ENCODE measurements around the gene ARHGEF17.

Gene ARHGEF17

DNA sequence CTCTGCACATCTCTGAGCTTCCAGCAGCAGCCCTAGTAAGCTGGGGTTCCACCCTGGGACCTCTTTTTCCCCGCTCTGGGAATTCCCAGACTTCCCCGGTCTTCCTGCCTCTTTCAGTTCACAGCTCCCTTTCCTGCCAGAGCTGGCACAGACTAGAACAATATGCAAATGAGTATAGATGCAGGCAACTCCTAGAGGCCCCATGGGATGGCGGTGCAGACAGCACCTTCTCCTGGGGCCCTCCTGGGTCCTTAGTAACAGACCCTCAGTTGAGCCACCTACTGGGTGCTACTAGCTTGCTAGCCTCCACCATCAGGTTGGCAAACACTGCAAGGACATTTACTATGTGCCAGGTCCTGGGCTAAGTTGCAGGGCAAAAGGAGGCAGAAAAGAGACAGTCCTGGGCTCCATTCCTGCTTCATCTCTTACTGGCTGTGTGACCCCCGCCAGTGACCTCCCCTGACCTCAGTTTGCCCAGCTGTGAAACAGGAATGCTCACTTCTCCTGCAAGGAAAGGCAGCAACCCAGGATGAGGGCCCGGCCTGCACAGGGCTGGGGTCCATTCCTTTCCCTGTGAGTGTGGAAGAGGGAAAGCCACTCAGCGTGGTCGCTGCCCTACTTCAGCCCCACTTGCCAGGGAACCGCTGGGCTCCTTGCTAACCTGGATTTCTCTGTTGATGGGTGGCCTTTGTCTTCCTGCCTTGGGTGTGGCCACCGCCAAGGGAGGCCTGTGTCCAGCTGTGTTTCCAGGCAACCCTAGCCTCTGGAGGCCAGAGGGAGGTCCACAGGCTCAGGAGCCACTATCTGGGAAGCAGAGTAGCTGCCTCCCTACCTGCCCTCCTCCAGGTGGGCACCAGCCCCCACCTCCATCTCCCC is 75.4 kb downstream of the ARHGEF17 start:
- in situ Hi-C loops (cut with MboI; ENCODE audit: low pct_unique_long_range_greater_than_20kb, low sequenced_read_pairs, unreplicated experiment), result no loop called here
- TF ChIP-seq, protein P1, sequence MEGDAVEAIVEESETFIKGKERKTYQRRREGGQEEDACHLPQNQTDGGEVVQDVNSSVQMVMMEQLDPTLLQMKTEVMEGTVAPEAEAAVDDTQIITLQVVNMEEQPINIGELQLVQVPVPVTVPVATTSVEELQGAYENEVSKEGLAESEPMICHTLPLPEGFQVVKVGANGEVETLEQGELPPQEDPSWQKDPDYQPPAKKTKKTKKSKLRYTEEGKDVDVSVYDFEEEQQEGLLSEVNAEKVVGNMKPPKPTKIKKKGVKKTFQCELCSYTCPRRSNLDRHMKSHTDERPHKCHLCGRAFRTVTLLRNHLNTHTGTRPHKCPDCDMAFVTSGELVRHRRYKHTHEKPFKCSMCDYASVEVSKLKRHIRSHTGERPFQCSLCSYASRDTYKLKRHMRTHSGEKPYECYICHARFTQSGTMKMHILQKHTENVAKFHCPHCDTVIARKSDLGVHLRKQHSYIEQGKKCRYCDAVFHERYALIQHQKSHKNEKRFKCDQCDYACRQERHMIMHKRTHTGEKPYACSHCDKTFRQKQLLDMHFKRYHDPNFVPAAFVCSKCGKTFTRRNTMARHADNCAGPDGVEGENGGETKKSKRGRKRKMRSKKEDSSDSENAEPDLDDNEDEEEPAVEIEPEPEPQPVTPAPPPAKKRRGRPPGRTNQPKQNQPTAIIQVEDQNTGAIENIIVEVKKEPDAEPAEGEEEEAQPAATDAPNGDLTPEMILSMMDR (IDR thresholded peaks at IDR 0.05; ENCODE audit: extremely low read depth, insufficient read depth, missing control alignments), result no peak
- DNase-seq (ENCODE audit: low spot score), result no peak

DNA sequence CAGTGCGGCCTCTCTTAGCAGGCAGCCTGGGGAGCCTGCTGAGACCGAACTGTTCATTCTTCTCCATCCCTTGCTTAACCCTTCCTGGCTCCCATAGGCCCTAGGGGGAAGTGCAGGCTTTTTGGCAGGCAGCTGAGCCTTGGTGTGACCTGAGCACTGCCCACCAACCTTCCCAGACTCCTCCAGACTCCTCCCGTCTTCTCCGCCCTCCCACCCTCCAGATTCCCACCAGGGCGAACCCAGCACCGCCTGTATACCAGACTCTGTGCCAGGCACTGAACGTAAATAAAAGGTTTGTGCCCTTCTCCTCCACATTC is 76.0 kb downstream of the ARHGEF17 start:
- TF ChIP-seq, protein P1 (IDR thresholded peaks at IDR 0.05; ENCODE audit: extremely low read depth, insufficient read depth, missing control alignments), result no peak
- in situ Hi-C loops (cut with MboI; ENCODE audit: low pct_unique_long_range_greater_than_20kb, low sequenced_read_pairs, unreplicated experiment), result no loop called here
- DNase-seq (ENCODE audit: low spot score), result no peak

- DNase-seq (ENCODE audit: low spot score), result no peak
- TF ChIP-seq, protein P1 (IDR thresholded peaks at IDR 0.05; ENCODE audit: extremely low read depth, insufficient read depth, missing control alignments), result no peak
- in situ Hi-C loops (cut with MboI; ENCODE audit: low pct_unique_long_range_greater_than_20kb, low sequenced_read_pairs, unreplicated experiment), result no loop called here
Measured at GRCh38 chr11:73384531-73384871, 76.4 kb downstream of the ARHGEF17 start.

- TF ChIP-seq, protein P1 (IDR thresholded peaks at IDR 0.05; ENCODE audit: extremely low read depth, insufficient read depth, missing control alignments), result no peak
- peak; percentile 77 for DNase-seq (ENCODE audit: low spot score)
- in situ Hi-C loops (cut with MboI; ENCODE audit: low pct_unique_long_range_greater_than_20kb, low sequenced_read_pairs, unreplicated experiment), result no loop called here
Measured at GRCh38 chr11:73384872-73385689, 77.0 kb downstream of the ARHGEF17 start.

GRCh38 chr11:73386016-73386415 is 77.9 kb downstream of the ARHGEF17 start:
- in situ Hi-C loops (cut with MboI; ENCODE audit: low pct_unique_long_range_greater_than_20kb, low sequenced_read_pairs, unreplicated experiment), result no loop called here
- TF ChIP-seq, protein P1 (IDR thresholded peaks at IDR 0.05; ENCODE audit: extremely low read depth, insufficient read depth, missing control alignments), result no peak
- peak; percentile 68 for DNase-seq (ENCODE audit: low spot score)

DNA sequence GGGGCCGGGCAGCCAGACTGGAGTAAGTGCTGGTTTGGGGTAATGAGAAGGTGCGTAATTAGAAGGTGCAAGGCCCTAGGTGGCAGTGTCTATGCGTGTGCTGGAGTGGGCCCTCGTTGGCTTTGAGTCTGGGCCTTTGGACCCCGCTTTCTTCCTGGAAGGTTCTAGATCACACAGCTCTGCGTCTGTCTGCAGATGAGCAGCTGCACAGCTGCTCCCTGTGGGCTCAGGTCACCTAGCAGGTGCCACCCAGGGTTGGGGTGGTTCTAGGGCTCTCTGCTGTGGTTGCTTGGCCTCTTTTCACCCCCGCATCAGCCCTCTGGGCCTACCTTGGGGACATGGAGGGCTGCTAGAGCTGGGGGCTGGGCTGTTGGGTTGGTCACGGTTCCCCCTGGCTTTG is 78.5 kb downstream of the ARHGEF17 start:
- no peak for DNase-seq (ENCODE audit: low spot score)
- TF ChIP-seq, protein P1 (IDR thresholded peaks at IDR 0.05; ENCODE audit: extremely low read depth, insufficient read depth, missing control alignments), result no peak
- in situ Hi-C loops (cut with MboI; ENCODE audit: low pct_unique_long_range_greater_than_20kb, low sequenced_read_pairs, unreplicated experiment), result no loop called here

All from GM13977 (cell line).